Measurements from ENCODE around the gene TMX2. TPM values are rescaled to one million over a fixed set of nuclear protein-coding genes. Genes with fewer than 3 reads are reported as not detected.

The TMX2 gene
- total RNA-seq, 1 donor from 2014 or later, result 53.2 TPM

Other genes starting within 250 kb of the TMX2 start
- gene SLC43A1, start 196.9 kb upstream of the TMX2 start, total RNA-seq, result 14.1 and 15.6 TPM in 2 replicates
- gene TIMM10, start 181.8 kb upstream of the TMX2 start, total RNA-seq, result 52.2 and 74.4 TPM in 2 replicates
- gene SMTNL1, start 175.0 kb upstream of the TMX2 start, total RNA-seq, result not detected in 2 replicates
- 34.5 and 47.3 TPM in 2 replicates for gene UBE2L6, start 144.9 kb upstream of the TMX2 start, total RNA-seq
- 0.11 TPM in 1 of 2 replicates, not detected in the other for gene SERPING1, start 114.9 kb upstream of the TMX2 start, total RNA-seq
- 0.14 and 0.20 TPM in 2 replicates for gene YPEL4, start 62.7 kb upstream of the TMX2 start, total RNA-seq
- gene CLP1, start 54.8 kb upstream of the TMX2 start, total RNA-seq, result 22.9 and 26.0 TPM in 2 replicates
- 39.4 and 43.8 TPM in 2 replicates for gene ZDHHC5, start 44.5 kb upstream of the TMX2 start, total RNA-seq
- 16.7 and 18.5 TPM in 2 replicates for gene MED19, start 378 bp upstream of the TMX2 start, total RNA-seq
- gene SELENOH, start 28.9 kb downstream of the TMX2 start, total RNA-seq, result 60.6 and 86.0 TPM in 2 replicates
- not detected in 2 replicates for gene BTBD18, start 39.2 kb downstream of the TMX2 start, total RNA-seq
- 174 and 247 TPM in 2 replicates for gene CTNND1, start 49.2 kb downstream of the TMX2 start, total RNA-seq

Measured in pulmonary artery endothelial cell (primary cell).